Hematopoietic multipotent progenitor cell treated with erythropoietin and hydrocortisone succinate and interleukin-3 and kit ligand, for 15 days (in vitro differentiated cells): ENCODE data around the gene AUH.

Experiments
- DNase-seq: peaks from one replicate; pipeline ENCODE4 v3.0.0-alpha.2; 2015; ENCODE audit warnings: low spot score

Gene AUH

GRCh38 chr9:91295357-91295756 is 66.4 kb downstream of the AUH start:
- DNase-seq, result no peak

- no peak for DNase-seq
Observed at GRCh38 chr9:91291866-91292265, 69.9 kb downstream of the AUH start.

- DNase-seq, result no peak
Observed at GRCh38 chr9:91289244-91289643, 72.5 kb downstream of the AUH start.

GRCh38 chr9:91285729-91286353 is 75.9 kb downstream of the AUH start:
- DNase-seq, result no peak

- no peak for DNase-seq
Observed at GRCh38 chr9:91282292-91282691, 79.4 kb downstream of the AUH start.

GRCh38 chr9:91279296-91280204 is 82.2 kb downstream of the AUH start:
- no peak for DNase-seq

- no peak for DNase-seq
Observed at GRCh38 chr9:91276513-91276912, 85.2 kb downstream of the AUH start.

- DNase-seq, result no peak
Observed at GRCh38 chr9:91275655-91276054, 86.1 kb downstream of the AUH start.

- DNase-seq, result no peak
Observed at GRCh38 chr9:91274949-91275492, 86.7 kb downstream of the AUH start.

- DNase-seq, result peak; percentile 10
Observed at GRCh38 chr9:91273853-91274552, 87.7 kb downstream of the AUH start.

- no peak for DNase-seq
Observed at GRCh38 chr9:91271156-91271555, 90.6 kb downstream of the AUH start.

GRCh38 chr9:91269907-91270491 is 91.7 kb downstream of the AUH start:
- DNase-seq, result no peak

GRCh38 chr9:91266448-91266847 is 95.3 kb downstream of the AUH start:
- no peak for DNase-seq

- DNase-seq, result no peak
Observed at GRCh38 chr9:91265514-91265913, 96.2 kb downstream of the AUH start.

GRCh38 chr9:91261417-91261816 is 100.3 kb downstream of the AUH start:
- DNase-seq, result no peak

- DNase-seq, result no peak
Observed at GRCh38 chr9:91259162-91259561, 102.6 kb downstream of the AUH start.

- no peak for DNase-seq
Observed at GRCh38 chr9:91258451-91258850, 103.3 kb downstream of the AUH start.

- no peak for DNase-seq
Observed at GRCh38 chr9:91256235-91256634, 105.5 kb downstream of the AUH start.

- no peak for DNase-seq
Observed at GRCh38 chr9:91255327-91255726, 106.4 kb downstream of the AUH start.

GRCh38 chr9:91253488-91253887 is 108.2 kb downstream of the AUH start:
- no peak for DNase-seq

GRCh38 chr9:91248707-91249106 is 113.0 kb downstream of the AUH start:
- DNase-seq, result no peak

GRCh38 chr9:91247278-91247677 is 114.4 kb downstream of the AUH start:
- DNase-seq, result no peak
